GM12878 (cell line): ENCODE data around the gene RASAL1. TPM values are rescaled to one million over a fixed set of nuclear protein-coding genes. Genes with fewer than 3 reads are reported as not detected.
A peak's percentile ranks its signal among the peaks of the same experiment; 100 is the strongest.

ENCODE experiments used
- CHD1 ChIP-seq: IDR thresholded peaks from 2 replicates; pipeline ENCODE4 v1.6.1; 2012; ENCODE audit warnings: low read depth, low read length, improper control_type of control experiment
- CHD4 ChIP-seq: fragments of 200-600 bp; sonication (generic); IDR thresholded peaks from 2 replicates; pipeline ENCODE4 v1.6.1; 2016; ENCODE audit warnings: mild to moderate bottlenecking
- DPF2 ChIP-seq: fragments of 450-650 bp; IDR thresholded peaks from 2 replicates; pipeline ENCODE4 v1.6.1; 2017; ENCODE audit warnings: mild to moderate bottlenecking
- EED ChIP-seq: sonication (generic); IDR thresholded peaks from 2 replicates; pipeline ENCODE4 v1.6.1; 2016; ENCODE audit warnings: antibody characterized with exemption, low read depth
- IKZF1 ChIP-seq: fragments of 450-650 bp; conservative IDR thresholded peaks from 2 replicates; pipeline ENCODE4 v1.6.1; 2017; ENCODE audit warnings: antibody characterized with exemption, mild to moderate bottlenecking
- KAT2A ChIP-seq: conservative IDR thresholded peaks from 2 replicates; pipeline ENCODE4 v1.6.1; 2011; ENCODE audit warnings: low read depth, low read length; ENCODE audit not compliant: control insufficient read depth
- MAX ChIP-seq: IDR thresholded peaks from 2 replicates; pipeline ENCODE4 v1.6.1; 2012; ENCODE audit warnings: low read depth, low read length, improper control_type of control experiment
- MTA3 ChIP-seq: IDR thresholded peaks from 2 replicates; pipeline ENCODE4 v1.6.1; 2012; ENCODE audit warnings: low read length, inconsistent platforms, borderline replicate concordance
- NFXL1 ChIP-seq: fragments of 450-650 bp; IDR thresholded peaks from 2 replicates; pipeline ENCODE4 v1.6.1; 2017; ENCODE audit warnings: antibody characterized with exemption, mild to moderate bottlenecking, borderline replicate concordance
- NR2C2 ChIP-seq: IDR thresholded peaks from 2 replicates; pipeline ENCODE4 v1.6.1; 2011; ENCODE audit warnings: borderline replicate concordance, low read depth; ENCODE audit not compliant: control insufficient read depth, insufficient read length
- PAX5 ChIP-seq: IDR thresholded peaks from 2 replicates; pipeline ENCODE4 v1.6.1; 2011; ENCODE audit warnings: low read depth, low read length, borderline replicate concordance
- PKNOX1 ChIP-seq: fragments of 450-650 bp; IDR thresholded peaks from 2 replicates; pipeline ENCODE4 v1.6.1; 2016; ENCODE audit warnings: mild to moderate bottlenecking
- RAD21 ChIP-seq: IDR thresholded peaks from 2 replicates; pipeline ENCODE4 v1.6.1; 2011; ENCODE audit warnings: mild to moderate bottlenecking, low read depth, low read length, moderate library complexity; ENCODE audit not compliant: insufficient read depth
- RBBP5 ChIP-seq: fragments of 200-600 bp; sonication (generic); conservative IDR thresholded peaks from 2 replicates; pipeline ENCODE4 v1.6.1; 2016
- RFX5 ChIP-seq: IDR thresholded peaks from 2 replicates; pipeline ENCODE4 v1.6.1; 2011; ENCODE audit warnings: low read depth, low read length, improper control_type of control experiment
- SIX5 ChIP-seq: IDR thresholded peaks from 2 replicates; pipeline ENCODE4 v1.6.1; 2011; ENCODE audit warnings: mild to moderate bottlenecking, low read depth, low read length, moderate library complexity; ENCODE audit not compliant: severe bottlenecking
- SPI1 ChIP-seq: IDR thresholded peaks from 2 replicates; pipeline ENCODE4 v1.6.1; 2011; ENCODE audit warnings: low read depth, mild to moderate bottlenecking, low read length, moderate library complexity, borderline replicate concordance; ENCODE audit not compliant: insufficient read depth
- TARDBP ChIP-seq: IDR thresholded peaks from 2 replicates; pipeline ENCODE4 v1.6.1; 2016; ENCODE audit warnings: borderline replicate concordance
- TBL1XR1 ChIP-seq: IDR thresholded peaks from 2 replicates; pipeline ENCODE4 v1.6.1; 2012; ENCODE audit warnings: low read depth, low read length, improper control_type of control experiment
- ZSCAN29 ChIP-seq: fragments of 450-650 bp; IDR thresholded peaks from 2 replicates; pipeline ENCODE4 v1.6.1; 2017; ENCODE audit warnings: mild to moderate bottlenecking, moderate library complexity
- polyA plus RNA-seq, 11 experiments: library from polyadenylated mRNA; depleted of rRNA in 4 of 11; unstranded in 6 of 11; stranded (reverse) in 5 of 11; fragments of >200 nt; fragmentation: Nextera tagmentation in 4 of 11; fragmentation: Illumina TruSeq in 1 of 11; extraction: Ambion mirVana in 4 of 11; extraction: Trizol in 1 of 11; gene quantifications; 1 replicate in 1 of 11; 2 replicates in 10 of 11; pipeline versions ENCODE4 v1.2.1 to v1.2.3, GENCODE V29; 2011 to 2016; ENCODE audit warnings: inconsistent platforms in 2 of 11, missing spikeins in 2 of 11, low read depth in 1 of 11
- total RNA-seq, 4 experiments: library from RNA; depleted of rRNA in 3 of 4; stranded (reverse); fragments of >200 nt in 3 of 4; fragmentation: Illumina TruSeq in 1 of 4; extraction: Trizol in 1 of 4; gene quantifications; 2 replicates each; pipeline versions ENCODE4 v1.2.1 to v1.2.3, GENCODE V29; 2013 to 2021
- TF ChIP-seq, protein P1 (sequence below), 3 experiments: IDR thresholded peaks in 2 of 3; conservative IDR thresholded peaks in 1 of 3; 2 replicates each; pipeline ENCODE4 v1.5.1; 2011; ENCODE audit warnings: low read depth in 3 of 3, low read length in 3 of 3, mild to moderate bottlenecking in 3 of 3, control low read depth in 2 of 3, moderate library complexity in 2 of 3, inconsistent platforms in 1 of 3, mixed read lengths in 1 of 3; ENCODE audit not compliant: control insufficient read depth in 2 of 3, insufficient read depth in 1 of 3; ENCODE audit errors: extremely low read depth in 1 of 3
- TF ChIP-seq, protein P2 (sequence below): IDR thresholded peaks from 2 replicates; pipeline ENCODE4 v1.6.1; 2012; ENCODE audit warnings: low read depth, low read length, improper control_type of control experiment
- TF ChIP-seq, protein P3 (sequence below): IDR thresholded peaks from 2 replicates; pipeline ENCODE4 v1.6.1; 2011; ENCODE audit warnings: borderline replicate concordance, low read depth, mild to moderate bottlenecking, moderate library complexity, mixed read lengths, low read length; ENCODE audit not compliant: insufficient read depth; ENCODE audit errors: extremely low read length
- TF ChIP-seq, protein P4 (sequence below): fragments of 450-650 bp; IDR thresholded peaks from 2 replicates; pipeline ENCODE4 v1.6.1; 2016; ENCODE audit warnings: mild to moderate bottlenecking

The RASAL1 gene
- total and polyA plus RNA-seq, 10 of the 15 experiments (the other 5 are each of a cell fraction or from before 2014, with no cell fraction given): 0.12 to 1.0 (median 0.52) TPM; not detected in 6

- TF ChIP-seq, protein P1, sequence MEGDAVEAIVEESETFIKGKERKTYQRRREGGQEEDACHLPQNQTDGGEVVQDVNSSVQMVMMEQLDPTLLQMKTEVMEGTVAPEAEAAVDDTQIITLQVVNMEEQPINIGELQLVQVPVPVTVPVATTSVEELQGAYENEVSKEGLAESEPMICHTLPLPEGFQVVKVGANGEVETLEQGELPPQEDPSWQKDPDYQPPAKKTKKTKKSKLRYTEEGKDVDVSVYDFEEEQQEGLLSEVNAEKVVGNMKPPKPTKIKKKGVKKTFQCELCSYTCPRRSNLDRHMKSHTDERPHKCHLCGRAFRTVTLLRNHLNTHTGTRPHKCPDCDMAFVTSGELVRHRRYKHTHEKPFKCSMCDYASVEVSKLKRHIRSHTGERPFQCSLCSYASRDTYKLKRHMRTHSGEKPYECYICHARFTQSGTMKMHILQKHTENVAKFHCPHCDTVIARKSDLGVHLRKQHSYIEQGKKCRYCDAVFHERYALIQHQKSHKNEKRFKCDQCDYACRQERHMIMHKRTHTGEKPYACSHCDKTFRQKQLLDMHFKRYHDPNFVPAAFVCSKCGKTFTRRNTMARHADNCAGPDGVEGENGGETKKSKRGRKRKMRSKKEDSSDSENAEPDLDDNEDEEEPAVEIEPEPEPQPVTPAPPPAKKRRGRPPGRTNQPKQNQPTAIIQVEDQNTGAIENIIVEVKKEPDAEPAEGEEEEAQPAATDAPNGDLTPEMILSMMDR (IDR thresholded peaks at IDR 0.05 in 2 of 3, conservative IDR thresholded peaks at IDR 0.05 in 1 of 3; ENCODE audit: control insufficient read depth in 2 of 3, extremely low read depth in 1 of 3, insufficient read depth in 1 of 3, low read depth in 3 of 3, low read length in 3 of 3): peak; percentile 87 to 99 (median 98)
- no peak for TF ChIP-seq NFXL1
- no peak for TF ChIP-seq MAX
- TF ChIP-seq NR2C2: no peak
- no peak for TF ChIP-seq PAX5
- TF ChIP-seq, protein P2, sequence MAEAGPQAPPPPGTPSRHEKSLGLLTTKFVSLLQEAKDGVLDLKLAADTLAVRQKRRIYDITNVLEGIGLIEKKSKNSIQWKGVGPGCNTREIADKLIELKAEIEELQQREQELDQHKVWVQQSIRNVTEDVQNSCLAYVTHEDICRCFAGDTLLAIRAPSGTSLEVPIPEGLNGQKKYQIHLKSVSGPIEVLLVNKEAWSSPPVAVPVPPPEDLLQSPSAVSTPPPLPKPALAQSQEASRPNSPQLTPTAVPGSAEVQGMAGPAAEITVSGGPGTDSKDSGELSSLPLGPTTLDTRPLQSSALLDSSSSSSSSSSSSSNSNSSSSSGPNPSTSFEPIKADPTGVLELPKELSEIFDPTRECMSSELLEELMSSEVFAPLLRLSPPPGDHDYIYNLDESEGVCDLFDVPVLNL: no peak
- no peak for TF ChIP-seq KAT2A
- TF ChIP-seq, protein P3, sequence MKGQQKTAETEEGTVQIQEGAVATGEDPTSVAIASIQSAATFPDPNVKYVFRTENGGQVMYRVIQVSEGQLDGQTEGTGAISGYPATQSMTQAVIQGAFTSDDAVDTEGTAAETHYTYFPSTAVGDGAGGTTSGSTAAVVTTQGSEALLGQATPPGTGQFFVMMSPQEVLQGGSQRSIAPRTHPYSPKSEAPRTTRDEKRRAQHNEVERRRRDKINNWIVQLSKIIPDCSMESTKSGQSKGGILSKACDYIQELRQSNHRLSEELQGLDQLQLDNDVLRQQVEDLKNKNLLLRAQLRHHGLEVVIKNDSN: peak; percentile 2
- no peak for TF ChIP-seq ZSCAN29
- peak; percentile 90 for TF ChIP-seq RAD21
- no peak for TF ChIP-seq CHD4
- TF ChIP-seq, protein P4, sequence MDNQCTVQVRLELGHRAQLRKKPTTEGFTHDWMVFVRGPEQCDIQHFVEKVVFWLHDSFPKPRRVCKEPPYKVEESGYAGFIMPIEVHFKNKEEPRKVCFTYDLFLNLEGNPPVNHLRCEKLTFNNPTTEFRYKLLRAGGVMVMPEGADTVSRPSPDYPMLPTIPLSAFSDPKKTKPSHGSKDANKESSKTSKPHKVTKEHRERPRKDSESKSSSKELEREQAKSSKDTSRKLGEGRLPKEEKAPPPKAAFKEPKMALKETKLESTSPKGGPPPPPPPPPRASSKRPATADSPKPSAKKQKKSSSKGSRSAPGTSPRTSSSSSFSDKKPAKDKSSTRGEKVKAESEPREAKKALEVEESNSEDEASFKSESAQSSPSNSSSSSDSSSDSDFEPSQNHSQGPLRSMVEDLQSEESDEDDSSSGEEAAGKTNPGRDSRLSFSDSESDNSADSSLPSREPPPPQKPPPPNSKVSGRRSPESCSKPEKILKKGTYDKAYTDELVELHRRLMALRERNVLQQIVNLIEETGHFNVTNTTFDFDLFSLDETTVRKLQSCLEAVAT: 0 out of 2 replicates have a peak, but pooled peaks have one; percentile 35
- TF ChIP-seq DPF2: no peak
- no peak for TF ChIP-seq TARDBP
- no peak for TF ChIP-seq MTA3
- no peak for TF ChIP-seq TBL1XR1
- no peak for TF ChIP-seq RFX5
- no peak for TF ChIP-seq SPI1
- no peak for TF ChIP-seq PKNOX1
- no peak for TF ChIP-seq IKZF1
- TF ChIP-seq RBBP5: no peak
- no peak for TF ChIP-seq SIX5
- no peak for TF ChIP-seq EED
- TF ChIP-seq CHD1: no peak
Measured at GRCh38 chr12:113174461-113175384, 39.2 kb upstream of the RASAL1 start (continued).
